Measurements from ENCODE around the gene NRXN3.

DNA sequence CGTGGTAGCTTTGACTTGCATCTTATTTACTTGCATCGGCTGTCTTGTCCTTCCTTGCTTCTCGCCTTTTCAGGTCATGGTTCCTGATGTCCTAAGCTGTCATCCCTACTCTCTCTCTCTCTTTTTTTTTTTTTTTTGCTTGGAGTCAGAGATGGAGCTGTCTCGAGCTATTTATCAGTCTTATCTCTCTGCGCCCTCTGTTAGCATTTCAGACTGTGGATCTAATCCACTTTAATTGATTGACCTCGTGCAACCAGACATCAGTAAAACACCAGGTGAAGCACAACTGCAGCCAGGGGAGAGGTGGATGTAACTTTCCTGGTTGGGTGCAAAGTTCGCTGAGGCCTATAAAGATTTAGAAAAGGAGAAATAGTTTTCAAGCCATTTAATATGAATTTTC lies 1486.3 kb downstream of the NRXN3 start:
- TF ChIP-seq, protein P1, sequence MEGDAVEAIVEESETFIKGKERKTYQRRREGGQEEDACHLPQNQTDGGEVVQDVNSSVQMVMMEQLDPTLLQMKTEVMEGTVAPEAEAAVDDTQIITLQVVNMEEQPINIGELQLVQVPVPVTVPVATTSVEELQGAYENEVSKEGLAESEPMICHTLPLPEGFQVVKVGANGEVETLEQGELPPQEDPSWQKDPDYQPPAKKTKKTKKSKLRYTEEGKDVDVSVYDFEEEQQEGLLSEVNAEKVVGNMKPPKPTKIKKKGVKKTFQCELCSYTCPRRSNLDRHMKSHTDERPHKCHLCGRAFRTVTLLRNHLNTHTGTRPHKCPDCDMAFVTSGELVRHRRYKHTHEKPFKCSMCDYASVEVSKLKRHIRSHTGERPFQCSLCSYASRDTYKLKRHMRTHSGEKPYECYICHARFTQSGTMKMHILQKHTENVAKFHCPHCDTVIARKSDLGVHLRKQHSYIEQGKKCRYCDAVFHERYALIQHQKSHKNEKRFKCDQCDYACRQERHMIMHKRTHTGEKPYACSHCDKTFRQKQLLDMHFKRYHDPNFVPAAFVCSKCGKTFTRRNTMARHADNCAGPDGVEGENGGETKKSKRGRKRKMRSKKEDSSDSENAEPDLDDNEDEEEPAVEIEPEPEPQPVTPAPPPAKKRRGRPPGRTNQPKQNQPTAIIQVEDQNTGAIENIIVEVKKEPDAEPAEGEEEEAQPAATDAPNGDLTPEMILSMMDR (IDR thresholded peaks at IDR 0.05): no peak
- TF ChIP-seq POLR2A (IDR thresholded peaks at IDR 0.05): no peak
